Measurements from ENCODE around the gene CCIN. TPM values are rescaled to one million over a fixed set of nuclear protein-coding genes. Genes with fewer than 3 reads are reported as not detected.
A peak's percentile ranks its signal among the peaks of the same experiment; 100 is the strongest.

The CCIN gene
- total RNA-seq, 1 experiment from 2014 or later = 0.13 TPM

DNA sequence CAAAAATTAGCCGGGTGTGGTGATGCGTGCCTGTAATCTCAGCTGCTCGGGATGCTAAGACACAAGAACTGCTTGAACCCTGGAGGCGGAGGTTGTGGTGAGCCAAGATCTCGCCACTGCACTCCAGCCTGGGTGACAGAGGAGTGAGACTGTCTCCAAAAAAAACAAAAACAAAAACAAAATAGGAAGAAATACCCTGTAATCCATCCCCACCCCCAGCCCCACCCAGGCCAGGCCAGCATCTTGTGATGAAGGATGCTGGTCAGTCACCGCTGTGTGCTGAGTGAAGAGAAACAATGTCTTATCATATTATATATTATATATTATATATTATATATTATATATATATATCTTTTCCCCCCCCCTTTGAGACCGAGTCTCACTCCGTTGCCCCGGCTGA lies 15.4 kb upstream of the CCIN start:
- intact Hi-C loops (cut with micrococcal nuclease; ENCODE audit: unreplicated experiment) = no loop called here
- ChIA-PET CTCF (no interaction called here), POLR2A (no interaction called here)
- Histone ChIP-seq H3K4me1 (ENCODE audit: control insufficient read depth, insufficient read depth, low read length) (peaks cover 10% of the 10 kb centered on the region), H3K27ac (ENCODE audit: low read length) (no peak overlapping the region), H3K36me3 (ENCODE audit: control insufficient read depth, insufficient read depth, low read length) (no peaks in the 10 kb centered on the region), H3K4me3 (ENCODE audit: low read depth in 2 of 2, low read length in 2 of 2) (no peak overlapping the region), H3K9me3 (ENCODE audit: control insufficient read depth, insufficient read depth, low read depth, low read length) (no peaks in the 10 kb centered on the region; the same call in 1 of the 2 replicates), H3K27me3 (ENCODE audit: control insufficient read depth, insufficient read depth, low read length) (no peaks in the 10 kb centered on the region)
- ATAC-seq = no peak
- DNase-seq (ENCODE audit: low read depth, low spot score) = no peak
- in situ Hi-C loops (cut with HindIII; ENCODE audit: low pct_unique_long_range_greater_than_20kb, low sequenced_read_pairs) = no loop called here
- no peak for TF ChIP-seq TCF7L2 (IDR thresholded peaks at IDR 0.05; ENCODE audit: low read depth, low read length)
- TF ChIP-seq, protein P1, sequence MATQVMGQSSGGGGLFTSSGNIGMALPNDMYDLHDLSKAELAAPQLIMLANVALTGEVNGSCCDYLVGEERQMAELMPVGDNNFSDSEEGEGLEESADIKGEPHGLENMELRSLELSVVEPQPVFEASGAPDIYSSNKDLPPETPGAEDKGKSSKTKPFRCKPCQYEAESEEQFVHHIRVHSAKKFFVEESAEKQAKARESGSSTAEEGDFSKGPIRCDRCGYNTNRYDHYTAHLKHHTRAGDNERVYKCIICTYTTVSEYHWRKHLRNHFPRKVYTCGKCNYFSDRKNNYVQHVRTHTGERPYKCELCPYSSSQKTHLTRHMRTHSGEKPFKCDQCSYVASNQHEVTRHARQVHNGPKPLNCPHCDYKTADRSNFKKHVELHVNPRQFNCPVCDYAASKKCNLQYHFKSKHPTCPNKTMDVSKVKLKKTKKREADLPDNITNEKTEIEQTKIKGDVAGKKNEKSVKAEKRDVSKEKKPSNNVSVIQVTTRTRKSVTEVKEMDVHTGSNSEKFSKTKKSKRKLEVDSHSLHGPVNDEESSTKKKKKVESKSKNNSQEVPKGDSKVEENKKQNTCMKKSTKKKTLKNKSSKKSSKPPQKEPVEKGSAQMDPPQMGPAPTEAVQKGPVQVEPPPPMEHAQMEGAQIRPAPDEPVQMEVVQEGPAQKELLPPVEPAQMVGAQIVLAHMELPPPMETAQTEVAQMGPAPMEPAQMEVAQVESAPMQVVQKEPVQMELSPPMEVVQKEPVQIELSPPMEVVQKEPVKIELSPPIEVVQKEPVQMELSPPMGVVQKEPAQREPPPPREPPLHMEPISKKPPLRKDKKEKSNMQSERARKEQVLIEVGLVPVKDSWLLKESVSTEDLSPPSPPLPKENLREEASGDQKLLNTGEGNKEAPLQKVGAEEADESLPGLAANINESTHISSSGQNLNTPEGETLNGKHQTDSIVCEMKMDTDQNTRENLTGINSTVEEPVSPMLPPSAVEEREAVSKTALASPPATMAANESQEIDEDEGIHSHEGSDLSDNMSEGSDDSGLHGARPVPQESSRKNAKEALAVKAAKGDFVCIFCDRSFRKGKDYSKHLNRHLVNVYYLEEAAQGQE (IDR thresholded peaks at IDR 0.05; ENCODE audit: insufficient read depth in 1 of 2, low read depth in 2 of 2, low read length in 1 of 2) = no peak
- no peak for TF ChIP-seq POLR2AphosphoS5 (IDR thresholded peaks at IDR 0.05; ENCODE audit: low read depth, low read length)
- TF ChIP-seq CTCF (IDR thresholded peaks at IDR 0.05) = no peak
- no peak for TF ChIP-seq SIN3A (IDR thresholded peaks at IDR 0.05; ENCODE audit: borderline replicate concordance, insufficient read depth, low read depth, low read length)
- no TSS peak for BruUV-seq (replicated peaks)

DNA sequence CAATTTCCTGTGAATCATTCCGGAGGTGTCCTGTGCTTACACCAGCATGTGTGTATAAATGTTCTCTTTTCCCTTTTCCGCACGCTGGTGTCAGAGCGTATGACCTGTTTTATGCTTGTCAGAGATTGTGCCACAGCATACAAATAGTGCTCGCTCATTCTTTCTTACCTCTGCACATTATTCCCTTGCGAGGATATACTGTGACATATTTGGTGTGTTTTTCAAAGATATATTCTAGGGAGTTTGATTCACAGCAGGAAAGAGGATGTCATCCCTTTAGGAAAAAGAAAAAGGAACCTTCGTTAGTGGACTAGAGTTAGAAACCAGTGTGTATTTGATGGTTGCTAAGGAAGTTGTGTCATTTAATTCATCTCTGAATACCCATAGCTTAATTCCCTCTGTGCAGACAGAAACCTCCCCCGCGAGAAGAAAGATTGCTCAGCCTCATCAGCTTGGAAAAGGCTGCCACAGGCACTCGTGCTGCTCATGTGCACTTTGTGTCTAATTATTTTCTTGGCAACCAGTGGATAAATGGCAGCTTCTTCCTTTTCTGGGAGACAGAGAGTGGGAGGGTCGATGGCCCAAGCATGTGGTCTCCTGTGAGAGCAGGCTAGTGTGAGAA lies 14.7 kb upstream of the CCIN start:
- CTCF ChIA-PET = interaction anchor here (0.5 kb wide), 1 partner anchor 69 kb away, joined by 3 read pairs; no protein-coding TSS in a partner anchor
- in situ Hi-C loops (cut with HindIII; ENCODE audit: low pct_unique_long_range_greater_than_20kb, low sequenced_read_pairs) = no loop called here
- intact Hi-C loops (cut with micrococcal nuclease; ENCODE audit: unreplicated experiment) = no loop called here
- ATAC-seq = 0 out of 2 replicates have a peak, but pooled peaks have one; percentile 20
- BruUV-seq (replicated peaks) = no TSS peak
- no peaks in the 10 kb centered on the region; the same call in 1 of the 2 replicates for H3K9me3 ChIP-seq (ENCODE audit: control insufficient read depth, insufficient read depth, low read depth, low read length)
- DNase-seq (ENCODE audit: low read depth, low spot score) = no peak
- no peak overlapping the region for H3K4me3 ChIP-seq (ENCODE audit: low read depth in 2 of 2, low read length in 2 of 2)
- TF ChIP-seq, protein P1 (IDR thresholded peaks at IDR 0.05; ENCODE audit: insufficient read depth in 1 of 2, low read depth in 2 of 2, low read length in 1 of 2) = no peak
- H3K27me3 ChIP-seq (ENCODE audit: control insufficient read depth, insufficient read depth, low read length) = no peaks in the 10 kb centered on the region
- H3K4me1 ChIP-seq (ENCODE audit: control insufficient read depth, insufficient read depth, low read length) = 0 out of 2 replicates have a peak, but pooled peaks cover 6% of the 10 kb centered on the region
- no peaks in the 10 kb centered on the region for H3K36me3 ChIP-seq (ENCODE audit: control insufficient read depth, insufficient read depth, low read length)
- POLR2A ChIA-PET = no interaction called here
- no peak overlapping the region for H3K27ac ChIP-seq (ENCODE audit: low read length)

Measured in Panc1 (cell line).